Endothelial cell of umbilical vein (primary cell): Measurements from ENCODE around the gene ZNF326. TPM values are rescaled to one million over a fixed set of nuclear protein-coding genes. Genes with fewer than 3 reads are reported as not detected.

Experiments
- BruUV-seq: library from RNA; stranded (reverse); fragments of 400-500 nt; replicated peaks from 2 replicates; lab custom pipeline; 2021; lab: Mats Ljungman, UMichigan
- CTCF ChIA-PET: fragments of 300-600, 350-600 bp; sonication (Branson Sonifier 250); formaldehyde crosslinking; loops from one replicate; lab custom pipeline; 2021; ENCODE audit warnings: antibody characterized with exemption, inconsistent platforms; lab: Charles Lee
- POLR2A ChIA-PET: fragments of 300-600, 350-600 bp; sonication (Branson Sonifier 250); formaldehyde crosslinking; loops from one replicate; lab custom pipeline; 2021; ENCODE audit warnings: antibody characterized with exemption, inconsistent platforms; lab: Charles Lee
- DNase-seq: peaks from one replicate; pipeline ENCODE4 v3.0.0-alpha.2; 2011; ENCODE audit warnings: low read depth, low spot score
- FAIRE-seq: peaks from 2 replicates; lab custom pipeline; 2011; peaks lifted over from hg19 to GRCh38; lab: Jason Lieb, UNC
- H2AFZ ChIP-seq: 2 replicates; pipeline ENCODE4 v1.6.0; 2012; ENCODE audit warnings: low read depth, low read length, control low read depth, inconsistent platforms
- H3K27ac ChIP-seq: 2 replicates; pipeline ENCODE4 v1.5.1; 2011; ENCODE audit warnings: low read depth, mild to moderate bottlenecking, control low read depth, low read length, moderate library complexity; ENCODE audit not compliant: insufficient read depth
- H3K27me3 ChIP-seq, 2 experiments: 2 replicates each; pipeline versions ENCODE4 v1.6.0 to v1.6.1; 2011; ENCODE audit warnings: low read length in 2 of 2, mixed read lengths in 1 of 2; ENCODE audit not compliant: control insufficient read depth in 2 of 2, insufficient read depth in 2 of 2
- H3K36me3 ChIP-seq, 2 experiments: 2 replicates in 1 of 2; 3 replicates in 1 of 2; pipeline ENCODE4 v1.5.1; 2011; ENCODE audit warnings: low read length in 2 of 2, mild to moderate bottlenecking in 1 of 2, moderate library complexity in 1 of 2; ENCODE audit not compliant: control insufficient read depth in 2 of 2, insufficient read depth in 2 of 2; ENCODE audit errors: extremely low read depth in 1 of 2
- H3K4me1 ChIP-seq: 3 replicates; pipeline ENCODE4 v1.5.1; 2011; ENCODE audit warnings: mild to moderate bottlenecking, low read length; ENCODE audit not compliant: control insufficient read depth, insufficient read depth; ENCODE audit errors: extremely low read depth
- H3K4me2 ChIP-seq: 2 replicates; pipeline ENCODE4 v1.6.1; 2011; ENCODE audit warnings: low read length, control low read depth, mixed read lengths; ENCODE audit not compliant: insufficient read depth
- H3K4me3 ChIP-seq, 3 experiments: fragments of 200-600 bp in 1 of 3; sonication (generic), shearing (Covaris generic) in 1 of 3; replicated peaks in 1 of 3; 2 replicates each; pipeline ENCODE4 v1.5.1; 2011 to 2016; ENCODE audit warnings: control low read depth in 3 of 3, low read length in 3 of 3, mild to moderate bottlenecking in 2 of 3, inconsistent platforms in 1 of 3, low read depth in 1 of 3, moderate library complexity in 1 of 3; ENCODE audit not compliant: insufficient read depth in 1 of 3
- H3K79me2 ChIP-seq: 2 replicates; pipeline ENCODE4 v1.6.0; 2012; ENCODE audit warnings: low read length, inconsistent platforms; ENCODE audit not compliant: control insufficient read depth, insufficient read depth
- H3K9ac ChIP-seq: replicated peaks from 2 replicates; pipeline ENCODE3; 2011; ENCODE audit warnings: low read length, control low read depth; ENCODE audit not compliant: insufficient read depth; ENCODE audit errors: extremely low read depth
- H3K9me1 ChIP-seq: replicated peaks from 3 replicates; pipeline ENCODE4 v1.6.0; 2011; ENCODE audit warnings: mild to moderate bottlenecking, low read length; ENCODE audit not compliant: control insufficient read depth, insufficient read depth; ENCODE audit errors: extremely low read depth
- H3K9me3 ChIP-seq: replicated peaks from 2 replicates; pipeline ENCODE4 v1.5.1; 2012; ENCODE audit warnings: low read length, inconsistent platforms; ENCODE audit not compliant: control insufficient read depth, insufficient read depth
- H4K20me1 ChIP-seq: replicated peaks from 2 replicates; pipeline ENCODE3; 2011; ENCODE audit warnings: mild to moderate bottlenecking, low read length; ENCODE audit not compliant: control insufficient read depth, insufficient read depth; ENCODE audit errors: extremely low read depth
- EZH2 ChIP-seq: IDR thresholded peaks from 2 replicates; pipeline ENCODE4 v1.6.1; 2012; ENCODE audit warnings: borderline replicate concordance, low read depth, mild to moderate bottlenecking, moderate library complexity, low read length, inconsistent platforms; ENCODE audit not compliant: severe bottlenecking
- FOS ChIP-seq: IDR thresholded peaks from 2 replicates; pipeline ENCODE4 v1.6.1; 2011; ENCODE audit warnings: mild to moderate bottlenecking, low read length, moderate library complexity, borderline replicate concordance; ENCODE audit not compliant: insufficient read depth
- GATA2 ChIP-seq: IDR thresholded peaks from 2 replicates; pipeline ENCODE4 v1.7.0; 2011; ENCODE audit warnings: low read depth, mild to moderate bottlenecking, moderate library complexity, mixed read lengths, low read length; ENCODE audit not compliant: insufficient read length, insufficient read depth
- JUN ChIP-seq: IDR thresholded peaks from 2 replicates; pipeline ENCODE4 v1.6.1; 2011; ENCODE audit warnings: borderline replicate concordance, low read depth; ENCODE audit not compliant: insufficient read length, insufficient read depth
- MYC ChIP-seq: IDR thresholded peaks from one replicate; pipeline ENCODE4 v1.6.1; 2011; ENCODE audit warnings: mild to moderate bottlenecking, low read depth, low read length
- POLR2A ChIP-seq: IDR thresholded peaks from 2 replicates; pipeline ENCODE4 v1.6.1; 2012; ENCODE audit warnings: low read depth, mild to moderate bottlenecking, control low read depth, low read length
- POLR2AphosphoS5 ChIP-seq: IDR thresholded peaks from 2 replicates; pipeline ENCODE4 v1.6.1; 2012; ENCODE audit warnings: low read depth, mild to moderate bottlenecking, control low read depth, low read length, moderate library complexity; ENCODE audit not compliant: insufficient read depth
- dilution Hi-C: fragments of 300-500 bp; cut with MboI; formaldehyde crosslinking; loops from one replicate; pipeline ENCODE4 v1.15.0; 2019; ENCODE audit warnings: low sequenced_read_pairs; ENCODE audit not compliant: extremely low pct_ligation_motif_present
- intact Hi-C: fragments of 100-400 bp; cut with micrococcal nuclease; formaldehyde crosslinking; loops from one replicate; pipeline ENCODE4 v1.10.0; 2022
- polyA plus RNA-seq, 4 experiments: library from polyadenylated mRNA; depleted of rRNA in 3 of 4; stranded (reverse) in 3 of 4; unstranded in 1 of 4; fragments of >200 nt; gene quantifications; 2 replicates each; pipeline versions ENCODE4 v1.2.1 to v1.2.3, GENCODE V29; 2011 to 2012; ENCODE audit warnings: missing spikeins in 1 of 4
- total RNA-seq: library from RNA; stranded (reverse); gene quantifications from 2 replicates; pipeline ENCODE4 v1.2.3, GENCODE V29; 2021
- TF ChIP-seq, protein P1 (sequence below), 2 donors: IDR thresholded peaks; 1 replicate in 1 of 2; 2 replicates in 1 of 2; pipeline ENCODE4 v1.5.1; 2011; ENCODE audit warnings: low read length in 2 of 2, mild to moderate bottlenecking in 2 of 2, moderate library complexity in 2 of 2, control low read depth in 1 of 2, inconsistent platforms in 1 of 2, low read depth in 1 of 2; ENCODE audit not compliant: insufficient read depth in 1 of 2; ENCODE audit errors: extremely low read depth in 1 of 2
- TF ChIP-seq, protein P2 (sequence below): IDR thresholded peaks from 2 replicates; pipeline ENCODE4 v1.6.1; 2011; ENCODE audit not compliant: insufficient read depth, insufficient read length

Gene ZNF326
- total and polyA plus RNA-seq, 2 donors (not counting 3 experiments of a cell fraction or from before 2014, with no cell fraction given), result 13.1 to 29.9 TPM

DNA sequence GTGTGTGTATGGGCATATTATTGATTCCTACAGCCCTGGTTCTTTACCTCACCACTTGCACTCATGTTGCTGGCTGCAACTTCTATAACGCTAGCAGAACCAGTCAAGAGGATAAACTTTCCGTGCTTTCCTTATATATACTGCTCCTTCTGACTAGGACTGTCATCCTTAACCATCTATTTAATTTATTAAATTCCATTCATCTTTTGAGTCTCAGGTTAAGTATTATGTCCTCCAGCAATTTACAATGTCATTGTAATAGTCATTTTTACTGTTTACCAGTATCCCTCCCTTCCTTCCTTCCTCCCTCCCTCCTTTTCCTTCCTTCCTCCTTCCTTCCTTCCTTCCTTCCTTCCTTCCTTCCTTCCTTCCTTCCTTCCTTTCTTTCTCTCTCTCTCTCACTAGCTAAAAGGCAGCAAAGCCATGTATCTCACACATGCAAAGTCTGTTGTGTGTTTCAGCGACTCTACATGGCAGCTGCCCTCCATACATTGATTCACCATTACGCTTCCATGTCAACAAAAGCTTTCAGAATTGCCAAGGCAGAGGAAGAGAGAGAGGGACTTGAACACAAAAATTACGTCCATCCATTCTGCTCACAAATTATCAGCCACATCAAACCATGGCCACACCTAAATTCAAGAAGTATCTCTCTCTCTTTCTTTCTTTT, 73.8 kb downstream of the ZNF326 start:
- Histone ChIP-seq H3K27ac (no peak overlapping the region), H2AFZ (no peak overlapping the region), H4K20me1 (no peaks in the 10 kb centered on the region), H3K4me3 (no peak overlapping the region), H3K4me2 (no peak overlapping the region), H3K27me3 (no peaks in the 10 kb centered on the region), H3K79me2 (no peaks in the 10 kb centered on the region), H3K9ac (no peak overlapping the region), H3K36me3 (no peaks in the 10 kb centered on the region), H3K4me1 (peaks cover 5% of the 10 kb centered on the region), H3K9me3 (no peaks in the 10 kb centered on the region), H3K9me1 (no peaks in the 10 kb centered on the region)
- TF ChIP-seq FOS, result no peak
- TF ChIP-seq, protein P1, sequence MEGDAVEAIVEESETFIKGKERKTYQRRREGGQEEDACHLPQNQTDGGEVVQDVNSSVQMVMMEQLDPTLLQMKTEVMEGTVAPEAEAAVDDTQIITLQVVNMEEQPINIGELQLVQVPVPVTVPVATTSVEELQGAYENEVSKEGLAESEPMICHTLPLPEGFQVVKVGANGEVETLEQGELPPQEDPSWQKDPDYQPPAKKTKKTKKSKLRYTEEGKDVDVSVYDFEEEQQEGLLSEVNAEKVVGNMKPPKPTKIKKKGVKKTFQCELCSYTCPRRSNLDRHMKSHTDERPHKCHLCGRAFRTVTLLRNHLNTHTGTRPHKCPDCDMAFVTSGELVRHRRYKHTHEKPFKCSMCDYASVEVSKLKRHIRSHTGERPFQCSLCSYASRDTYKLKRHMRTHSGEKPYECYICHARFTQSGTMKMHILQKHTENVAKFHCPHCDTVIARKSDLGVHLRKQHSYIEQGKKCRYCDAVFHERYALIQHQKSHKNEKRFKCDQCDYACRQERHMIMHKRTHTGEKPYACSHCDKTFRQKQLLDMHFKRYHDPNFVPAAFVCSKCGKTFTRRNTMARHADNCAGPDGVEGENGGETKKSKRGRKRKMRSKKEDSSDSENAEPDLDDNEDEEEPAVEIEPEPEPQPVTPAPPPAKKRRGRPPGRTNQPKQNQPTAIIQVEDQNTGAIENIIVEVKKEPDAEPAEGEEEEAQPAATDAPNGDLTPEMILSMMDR (IDR thresholded peaks at IDR 0.05; ENCODE audit: extremely low read depth in 1 of 2, insufficient read depth in 1 of 2, low read depth in 1 of 2, low read length in 2 of 2), result no peak
- no peak for TF ChIP-seq EZH2
- no peak for TF ChIP-seq GATA2
- TF ChIP-seq JUN, result no peak
- no peak for TF ChIP-seq MYC
- TF ChIP-seq POLR2A, result no peak
- TF ChIP-seq, protein P2, sequence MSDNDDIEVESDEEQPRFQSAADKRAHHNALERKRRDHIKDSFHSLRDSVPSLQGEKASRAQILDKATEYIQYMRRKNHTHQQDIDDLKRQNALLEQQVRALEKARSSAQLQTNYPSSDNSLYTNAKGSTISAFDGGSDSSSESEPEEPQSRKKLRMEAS, result no peak
- TF ChIP-seq POLR2AphosphoS5, result no peak
- POLR2A ChIA-PET, result no interaction called here
- intact Hi-C loops (no loop called here), dilution Hi-C loops (no loop called here)
- FAIRE-seq, result no peak
- no TSS peak for BruUV-seq
- DNase-seq, result no peak
- CTCF ChIA-PET, result no interaction called here
